Non-pigmented ciliary epithelial cell (primary cell): Measurements from ENCODE around the gene CLK3.
A peak's percentile ranks its signal among the peaks of the same experiment; 100 is the strongest.
"Not testable (repeated sequence)": the region's sequence is repeated elsewhere in the genome, so short reads cannot be mapped to it uniquely, and the experiment has no call there.

Experiments used
- DNase-seq: peaks from one replicate; pipeline ENCODE4 v3.0.0-alpha.2; 2010; ENCODE audit warnings: low read depth

The CLK3 gene

DNA sequence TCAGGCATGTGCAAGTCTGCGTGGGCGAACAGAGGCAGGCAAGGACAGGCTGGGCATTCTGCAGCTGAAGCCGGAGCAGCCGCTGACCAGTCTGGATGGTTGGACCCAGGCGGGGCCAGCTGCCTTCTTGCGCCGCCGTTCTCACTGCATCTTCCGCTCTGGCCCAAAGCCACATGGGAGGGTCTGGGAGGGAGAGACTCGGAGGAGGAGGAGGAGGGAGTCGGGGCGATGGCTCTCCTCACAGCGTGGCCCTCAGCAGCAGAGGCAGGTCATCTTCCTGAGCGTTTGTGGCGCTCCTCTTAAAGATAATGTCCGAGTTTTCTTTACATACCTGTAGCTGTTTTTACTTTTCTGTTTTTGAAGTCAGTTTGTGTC, 5.9 kb downstream of the CLK3 start:
- DNase-seq = no peak

DNA sequence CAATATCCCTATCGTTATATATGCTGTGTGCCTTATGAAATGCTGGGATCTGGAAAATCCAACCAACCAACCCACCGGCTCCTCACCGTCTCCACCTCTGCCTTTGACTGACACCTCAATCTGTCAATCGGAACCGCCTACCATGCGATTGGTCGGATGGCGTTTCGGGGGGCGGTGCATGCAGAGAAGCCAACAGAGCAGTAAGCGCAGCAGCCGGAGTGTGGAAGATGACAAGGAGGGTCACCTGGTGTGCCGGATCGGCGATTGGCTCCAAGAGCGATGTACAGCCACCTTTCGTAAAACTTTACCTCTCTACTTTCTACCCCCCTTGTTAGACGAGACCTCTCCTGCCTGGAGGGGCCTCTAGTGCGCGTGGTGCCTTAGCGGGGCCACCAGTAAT, 6.3 kb downstream of the CLK3 start:
- DNase-seq = no peak

DNA sequence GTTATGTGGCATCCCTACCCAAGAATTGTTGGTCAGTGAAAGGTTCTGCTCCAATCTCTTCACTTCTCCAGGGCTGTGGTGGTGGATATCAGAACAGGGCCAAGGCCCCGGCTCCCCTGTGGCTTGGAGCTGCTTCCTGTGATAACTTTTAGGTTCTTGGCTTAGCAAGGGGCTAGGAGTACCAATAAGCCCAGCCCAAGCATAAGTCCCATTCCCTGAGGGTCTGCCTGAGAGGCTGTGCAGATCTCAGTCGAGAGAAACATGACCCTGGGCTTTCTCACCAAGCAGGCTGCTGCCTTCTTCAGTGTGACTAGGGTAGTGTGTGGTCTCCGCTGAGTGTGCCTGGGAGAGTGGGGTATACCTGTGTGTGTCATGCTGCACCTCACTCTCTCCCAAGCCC, 7.1 kb downstream of the CLK3 start:
- DNase-seq = no peak

GRCh38 chr15:74624020-74624602, 8.5 kb downstream of the CLK3 start:
- no peak for DNase-seq

GRCh38 chr15:74625693-74626092, 10.1 kb downstream of the CLK3 start:
- no peak for DNase-seq

DNA sequence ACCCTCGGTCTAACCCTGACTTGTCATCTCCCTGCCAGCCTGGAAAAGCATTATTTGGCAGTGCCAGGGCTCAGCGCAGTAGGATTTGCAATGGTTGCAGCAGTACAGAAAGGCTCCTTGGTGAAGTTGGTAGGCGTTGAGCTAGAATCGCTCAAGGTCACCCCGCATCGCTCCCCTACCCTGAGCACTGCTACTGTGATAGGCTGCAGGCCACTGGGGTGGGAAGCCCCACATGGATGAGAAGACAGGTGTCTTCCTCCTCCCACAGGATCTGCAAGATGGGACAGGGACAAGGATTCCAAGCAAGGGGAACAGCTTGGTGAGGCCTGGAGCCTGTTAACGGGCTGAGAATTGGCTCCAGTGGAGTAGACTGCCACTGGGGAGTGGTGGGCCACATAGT, 10.7 kb downstream of the CLK3 start:
- no peak for DNase-seq

GRCh38 chr15:74626752-74627692, 11.4 kb downstream of the CLK3 start:
- DNase-seq = no peak

GRCh38 chr15:74627766-74628165, 12.1 kb downstream of the CLK3 start:
- DNase-seq = no peak

GRCh38 chr15:74628199-74628598, 12.6 kb downstream of the CLK3 start:
- no peak for DNase-seq

GRCh38 chr15:74628949-74629348, 13.3 kb downstream of the CLK3 start:
- no peak for DNase-seq

DNA sequence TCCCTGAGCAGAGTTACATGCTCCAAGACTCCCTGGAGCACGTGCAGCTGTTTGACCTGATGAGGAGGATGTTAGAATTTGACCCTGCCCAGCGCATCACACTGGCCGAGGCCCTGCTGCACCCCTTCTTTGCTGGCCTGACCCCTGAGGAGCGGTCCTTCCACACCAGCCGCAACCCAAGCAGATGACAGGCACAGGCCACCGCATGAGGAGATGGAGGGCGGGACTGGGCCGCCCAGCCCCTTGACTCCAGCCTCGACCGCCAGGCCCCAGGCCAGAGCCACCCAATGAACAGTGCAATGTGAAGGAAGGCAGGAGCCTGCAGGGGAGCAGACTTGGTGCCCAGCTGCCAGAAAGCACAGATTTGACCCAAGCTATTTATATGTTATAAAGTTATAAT, 14.1 kb downstream of the CLK3 start:
- DNase-seq = not testable (repeated sequence)

DNA sequence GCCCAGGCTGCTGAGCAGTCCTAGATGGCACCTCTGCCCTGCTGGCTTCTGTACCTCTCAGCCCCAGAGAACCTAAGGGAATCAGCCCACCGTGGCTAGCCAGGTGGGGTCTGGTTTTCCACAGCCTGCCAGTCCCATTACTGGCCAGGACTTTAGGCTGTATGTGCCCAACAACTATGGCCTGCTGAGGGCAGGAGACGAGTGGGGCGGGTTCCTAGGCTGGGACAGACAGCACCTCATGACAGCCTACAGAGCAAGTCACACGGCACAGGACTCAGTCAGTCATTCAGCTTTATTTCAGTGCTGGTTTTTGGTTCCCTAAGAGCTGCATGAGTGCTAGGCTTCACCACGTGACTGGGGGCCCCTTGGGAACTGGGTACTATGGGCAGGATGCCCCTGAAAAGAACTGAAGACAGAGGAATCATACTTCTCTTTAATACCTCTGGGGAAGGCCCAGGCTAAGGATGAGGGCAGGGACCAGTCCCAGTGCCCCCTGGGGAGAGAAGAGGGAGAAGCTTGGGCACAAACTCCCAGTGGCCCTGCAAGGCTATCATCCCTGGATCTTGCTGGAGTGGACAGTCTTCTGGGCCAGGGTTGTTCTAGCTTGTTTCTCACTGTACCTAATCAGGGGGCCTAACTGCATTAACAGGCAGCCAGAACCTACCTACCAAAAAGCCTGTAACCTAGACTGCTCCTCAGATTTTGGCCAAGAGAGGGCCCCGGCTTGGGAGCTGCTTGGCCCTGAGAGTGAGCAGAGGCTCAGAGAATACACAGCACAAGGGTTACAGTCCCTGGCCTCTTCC, 14.8 kb downstream of the CLK3 start:
- DNase-seq = no peak

- DNase-seq = no peak
Observed at GRCh38 chr15:74631087-74631385, 15.4 kb downstream of the CLK3 start.

DNA sequence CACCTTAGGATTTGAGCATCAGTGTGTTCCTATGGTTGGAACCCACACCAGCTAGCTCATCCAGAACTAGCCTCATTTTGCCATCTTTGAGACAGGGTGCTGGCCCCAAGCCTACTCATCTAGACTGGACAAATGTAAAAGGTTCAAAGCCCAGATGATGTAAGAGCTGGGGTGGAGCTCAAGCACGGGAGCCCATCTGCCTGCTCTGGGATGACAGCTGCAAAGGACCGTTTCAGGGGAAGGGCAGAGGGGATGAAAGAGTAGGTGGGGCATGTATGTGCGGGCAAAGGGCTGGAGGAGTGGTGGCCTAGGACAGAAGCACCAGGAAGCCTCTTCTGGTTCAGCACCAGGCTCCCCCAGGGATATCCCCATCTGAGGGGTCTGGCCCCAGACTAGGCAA, 15.8 kb downstream of the CLK3 start:
- DNase-seq = no peak

- no peak for DNase-seq
Observed at GRCh38 chr15:74631935-74632560, 16.4 kb downstream of the CLK3 start.

DNA sequence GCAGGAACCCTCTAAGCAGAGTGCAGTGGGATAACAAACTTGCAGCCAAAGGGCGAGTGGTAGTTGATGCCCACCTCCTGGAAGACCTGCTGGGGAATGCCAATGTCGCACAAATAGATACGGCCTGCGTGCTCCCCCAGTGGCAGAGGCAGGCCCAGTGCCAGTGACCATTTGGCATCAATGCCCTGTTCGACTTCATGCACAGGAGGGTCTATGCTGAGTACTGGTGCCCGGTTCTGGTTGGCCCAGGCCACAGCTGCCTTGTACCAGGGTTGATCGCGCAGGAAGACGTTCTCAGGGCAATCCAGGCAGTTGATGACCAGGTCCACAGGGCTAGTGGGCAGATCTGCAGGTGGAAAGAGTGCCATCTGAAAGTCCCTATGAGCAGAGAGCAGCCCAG, 17.0 kb downstream of the CLK3 start:
- no peak for DNase-seq

- DNase-seq = no peak
Observed at GRCh38 chr15:74633781-74634180, 18.1 kb downstream of the CLK3 start.

DNA sequence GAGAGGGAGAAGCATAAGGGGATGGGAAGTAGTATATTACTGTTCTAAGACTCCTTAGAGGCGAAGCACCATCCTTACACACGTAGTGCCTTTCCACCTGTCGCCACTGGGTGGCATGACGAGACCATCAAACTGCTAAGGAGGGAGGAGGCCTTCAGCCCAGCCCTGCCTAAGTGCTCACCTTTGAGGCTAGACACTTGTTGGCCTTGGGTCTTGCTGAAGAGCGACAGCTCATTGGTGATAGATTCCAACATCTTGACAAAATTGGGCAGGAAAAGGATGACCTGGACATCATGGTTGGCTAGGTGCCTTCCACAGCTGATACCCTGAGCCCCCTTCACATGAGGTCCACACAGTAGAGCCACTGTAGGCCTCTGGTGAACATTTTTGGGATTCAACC, 19.6 kb downstream of the CLK3 start:
- DNase-seq = no peak

- DNase-seq = no peak
Observed at GRCh38 chr15:74636984-74637383, 21.3 kb downstream of the CLK3 start.

DNA sequence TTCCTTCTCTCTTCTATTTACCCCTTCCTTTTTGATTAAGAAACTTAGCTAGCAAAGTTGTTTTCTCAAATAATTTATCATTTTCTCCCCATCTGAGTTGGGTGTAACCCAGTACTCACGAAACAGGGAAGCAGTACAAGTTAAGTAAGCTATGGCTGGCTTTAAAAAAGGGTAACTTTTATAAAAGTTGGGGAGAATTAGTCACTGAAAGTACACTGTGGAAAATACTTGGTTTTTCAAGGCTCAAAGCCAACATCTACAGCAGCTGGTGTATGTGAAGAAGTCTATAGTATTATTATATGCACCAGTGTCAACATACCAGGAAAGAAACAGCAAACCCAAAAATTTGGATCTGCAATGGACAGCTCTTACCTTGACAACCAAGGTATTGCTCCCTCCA, 25.5 kb downstream of the CLK3 start:
- no peak for DNase-seq

DNA sequence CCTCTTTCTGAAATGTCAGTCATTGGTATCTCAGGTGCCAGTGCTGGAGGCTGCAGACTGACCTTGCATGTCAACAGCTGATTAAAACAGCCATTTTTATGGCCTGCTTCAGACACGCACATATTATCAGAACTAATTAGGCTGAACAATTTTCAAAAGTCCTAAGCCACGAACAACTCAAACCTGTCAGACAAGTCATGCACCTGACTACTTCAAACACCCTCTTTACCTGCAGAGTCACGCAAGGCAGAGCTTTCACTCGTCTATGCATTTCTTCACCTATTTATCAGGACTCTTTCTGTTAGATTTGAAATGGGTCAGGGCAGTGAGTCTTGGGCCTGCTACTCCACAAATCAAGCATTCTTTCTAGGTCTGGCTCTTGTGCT, 26.7 kb downstream of the CLK3 start:
- DNase-seq = no peak

DNA sequence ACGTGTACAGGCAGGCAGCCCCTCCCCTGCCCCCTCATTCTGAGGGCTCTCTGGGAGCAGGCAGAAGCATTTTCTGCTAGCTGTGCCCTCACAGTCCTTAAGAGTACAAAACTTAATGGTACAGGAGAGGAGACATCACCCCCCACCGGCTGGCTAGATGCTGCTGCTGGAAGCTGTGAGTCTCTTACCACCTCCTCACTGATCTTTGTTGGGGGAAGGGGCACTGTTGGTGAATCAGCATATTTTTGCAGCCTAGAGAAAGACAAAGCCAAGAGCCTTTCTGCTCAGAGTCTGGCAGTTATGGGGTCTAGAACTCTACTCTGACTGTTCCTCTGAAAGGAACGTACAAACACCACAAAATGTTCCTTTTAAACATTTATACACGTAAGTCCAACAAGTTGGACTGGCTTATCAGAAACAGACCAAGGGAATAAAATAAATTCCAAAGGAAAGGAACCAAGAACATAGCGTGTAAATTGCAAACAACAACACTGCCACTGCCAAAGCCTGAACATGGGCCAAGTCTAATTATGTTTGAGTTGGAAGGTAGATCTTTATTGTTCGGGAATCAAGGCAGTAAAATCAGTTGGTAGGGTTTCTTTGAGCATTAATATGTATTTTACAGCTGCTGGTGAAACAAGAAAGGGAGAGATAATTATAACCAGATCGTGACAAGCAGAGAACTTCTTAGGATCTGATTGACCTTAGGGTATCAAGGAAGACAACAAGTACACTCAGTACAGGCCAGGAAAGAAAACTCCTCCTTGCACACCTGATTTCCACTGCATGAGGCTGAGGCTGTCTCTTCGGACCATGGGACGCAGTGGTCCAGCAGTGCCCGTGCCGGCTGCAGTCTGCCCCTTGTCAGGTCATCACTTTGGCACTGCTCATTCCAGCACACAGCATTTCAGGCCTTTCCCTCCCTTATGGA, 27.4 kb downstream of the CLK3 start:
- DNase-seq = peak; percentile 20
